GM19099 (cell line): ENCODE data around the gene TFAM.

Source experiments
- POLR2A ChIP-seq: IDR thresholded peaks from 3 replicates; pipeline ENCODE4 v1.6.1; 2011; ENCODE audit warnings: low read depth; ENCODE audit not compliant: insufficient read length; ENCODE audit errors: extremely low read depth

TFAM gene

GRCh38 chr10:58439632-58440364 lies 54.6 kb downstream of the TFAM start:
- TF ChIP-seq POLR2A = no peak

DNA sequence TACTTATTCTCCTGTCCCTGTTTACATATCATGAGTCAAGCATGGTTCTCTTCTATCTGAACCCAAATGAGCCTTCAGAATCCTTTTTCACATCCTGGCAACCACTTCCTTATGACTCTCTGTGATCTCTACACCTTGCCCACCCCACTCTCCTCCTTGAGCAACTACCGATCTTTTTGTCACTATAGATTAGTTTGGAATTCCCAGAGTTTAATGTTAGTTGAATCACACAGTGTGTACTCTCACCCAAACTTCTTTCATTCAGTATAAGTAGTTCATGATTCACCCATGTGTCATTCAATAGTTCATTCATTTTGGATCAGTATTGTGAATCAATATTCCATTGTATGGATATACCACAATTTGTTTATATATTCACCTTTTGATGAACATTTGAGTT lies 55.3 kb downstream of the TFAM start:
- TF ChIP-seq POLR2A = no peak

DNA sequence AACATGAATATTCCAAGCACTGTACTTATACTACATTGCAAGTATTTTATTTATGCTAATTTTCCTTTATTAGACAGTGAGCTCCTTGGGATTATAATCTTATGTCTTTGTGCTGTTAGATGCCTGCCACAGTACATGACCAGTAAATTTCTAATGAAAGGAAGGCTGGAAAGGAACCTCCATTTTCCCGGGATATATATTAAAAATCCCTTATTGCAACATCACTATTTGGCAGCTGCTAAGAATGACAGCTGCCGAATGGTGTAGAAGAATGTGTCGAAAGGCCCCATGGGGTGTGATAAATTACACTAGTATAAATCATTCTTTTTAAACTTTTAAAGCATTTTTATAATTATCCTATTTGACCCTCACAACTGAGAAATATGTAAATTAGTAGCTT lies 59.1 kb downstream of the TFAM start:
- no peak for TF ChIP-seq POLR2A

GRCh38 chr10:58444876-58445275 lies 59.7 kb downstream of the TFAM start:
- TF ChIP-seq POLR2A = no peak

- no peak for TF ChIP-seq POLR2A
These were observed 63.1 kb downstream of the TFAM start for GRCh38 chr10:58448121-58448935.
